HepG2 (cell line): Measurements from ENCODE around the gene KDM6B. TPM values are rescaled to one million over a fixed set of nuclear protein-coding genes. Genes with fewer than 3 reads are reported as not detected.
A peak's percentile ranks its signal among the peaks of the same experiment; 100 is the strongest.

Experiments
- GPBP1L1 ChIP-seq: sonication (generic); formaldehyde crosslinking; IDR thresholded peaks from 2 replicates; pipeline ENCODE4 v1.5.0; 2020; ENCODE audit warnings: mild to moderate bottlenecking, missing genetic modification reagents
- KAT8 ChIP-seq: IDR thresholded peaks from 2 replicates; pipeline ENCODE4 v1.6.1; 2016; ENCODE audit warnings: missing genetic modification reagents, missing compliant biosample characterization
- MBNL3 ChIP-seq: fragments of 250-450 bp; sonication (Bioruptor Pico); conservative IDR thresholded peaks from 2 replicates; pipeline ENCODE4 v1.8.0; 2022; ENCODE audit warnings: mild to moderate bottlenecking, inconsistent platforms
- MIER2 ChIP-seq: IDR thresholded peaks from 2 replicates; pipeline ENCODE4 v1.6.1; 2016; ENCODE audit warnings: missing biosample characterization, missing genetic modification reagents
- RFXANK ChIP-seq: IDR thresholded peaks from 2 replicates; pipeline ENCODE4 v1.6.1; 2016
- TBP ChIP-seq: sonication (generic); formaldehyde crosslinking; IDR thresholded peaks from 2 replicates; pipeline ENCODE4 v1.5.0; 2020; ENCODE audit warnings: missing genetic modification reagents
- TCF12 ChIP-seq, 2 experiments: fragments of 450-650 bp in 1 of 2; sonication (generic) in 1 of 2; formaldehyde crosslinking in 1 of 2; IDR thresholded peaks; 2 replicates each; pipeline versions ENCODE4 v1.6.1 to v1.8.0; 2017 to 2022; ENCODE audit warnings: antibody characterized with exemption in 1 of 2, mild to moderate bottlenecking in 1 of 2, missing genetic modification reagents in 1 of 2, moderate library complexity in 1 of 2
- TMF1 ChIP-seq: sonication (generic); formaldehyde crosslinking; IDR thresholded peaks from 2 replicates; pipeline ENCODE4 v1.8.1; 2022; ENCODE audit warnings: low read depth, missing genetic modification reagents
- ZNF329 ChIP-seq: sonication (generic); formaldehyde crosslinking; IDR thresholded peaks from 2 replicates; pipeline ENCODE4 v1.9.0; 2021; ENCODE audit warnings: low read depth, mild to moderate bottlenecking, missing genetic modification reagents
- ZNF562 ChIP-seq: sonication (generic); formaldehyde crosslinking; IDR thresholded peaks from 2 replicates; pipeline ENCODE4 v1.8.0; 2022; ENCODE audit warnings: missing genetic modification reagents, borderline replicate concordance
- ZNF646 ChIP-seq: sonication (generic); formaldehyde crosslinking; IDR thresholded peaks from 2 replicates; pipeline ENCODE4 v1.9.0; 2021; ENCODE audit warnings: mild to moderate bottlenecking, missing genetic modification reagents
- ZNF83 ChIP-seq: sonication (generic); formaldehyde crosslinking; IDR thresholded peaks from 2 replicates; pipeline ENCODE4 v1.4.0; 2020; ENCODE audit warnings: missing genetic modification reagents, mild to moderate bottlenecking, borderline replicate concordance
- ZSCAN30 ChIP-seq: sonication (generic); formaldehyde crosslinking; IDR thresholded peaks from 2 replicates; pipeline ENCODE4 v1.5.0; 2020; ENCODE audit warnings: mild to moderate bottlenecking, missing genetic modification reagents
- polyA plus RNA-seq, 8 experiments: library from polyadenylated mRNA; depleted of rRNA in 3 of 8; stranded (reverse) in 7 of 8; unstranded in 1 of 8; fragments of >200 nt; fragmentation: Illumina TruSeq in 4 of 8; extraction: Trizol in 4 of 8; gene quantifications; 2 replicates each; pipeline versions ENCODE4 v1.2.1 to v1.2.3, GENCODE V29; 2011 to 2016; ENCODE audit warnings: low read depth in 4 of 8, missing spikeins in 1 of 8, mixed read lengths in 1 of 8; ENCODE audit not compliant: insufficient read depth in 1 of 8
- total RNA-seq, 5 experiments: library from RNA; depleted of rRNA; stranded (reverse); fragments of >200 nt; fragmentation: Illumina TruSeq; extraction: Trizol; gene quantifications; 2 replicates each; pipeline ENCODE4 v1.2.3, GENCODE V29; 2016; ENCODE audit warnings: low read depth in 1 of 5
- TF ChIP-seq, protein P1 (sequence below): sonication (generic); formaldehyde crosslinking; IDR thresholded peaks from 2 replicates; pipeline ENCODE4 v1.5.0; 2020; ENCODE audit warnings: mild to moderate bottlenecking, missing genetic modification reagents, borderline replicate concordance
- TF ChIP-seq, protein P2 (sequence below): sonication (generic); formaldehyde crosslinking; IDR thresholded peaks from 2 replicates; pipeline ENCODE4 v1.8.0; 2022; ENCODE audit warnings: mild to moderate bottlenecking, missing genetic modification reagents, borderline replicate concordance

The KDM6B gene
- total and polyA plus RNA-seq, 2 of the 13 experiments (the other 11 are each of a cell fraction or from before 2014, with no cell fraction given): 1.3 to 2.1 TPM

- TF ChIP-seq ZNF646 (CRISPR knock-in tag) (0 out of 2 replicates have a peak, but pooled peaks have one; percentile 26), TMF1 (CRISPR knock-in tag) (no peak), ZNF83 (CRISPR knock-in tag) (no peak), ZNF562 (CRISPR knock-in tag) (no peak), MIER2 (CRISPR knock-in tag) (no peak), GPBP1L1 (CRISPR knock-in tag) (no peak), TBP (CRISPR knock-in tag) (no peak), ZNF329 (CRISPR knock-in tag) (no peak), TCF12 (IDR thresholded peaks at IDR 0.05) (no peak), TCF12 (CRISPR knock-in tag; IDR thresholded peaks at IDR 0.05) (no peak), KAT8 (CRISPR knock-in tag) (no peak), ZSCAN30 (no peak), MBNL3 (no peak), RFXANK (peak; percentile 83)
- TF ChIP-seq, protein P1, sequence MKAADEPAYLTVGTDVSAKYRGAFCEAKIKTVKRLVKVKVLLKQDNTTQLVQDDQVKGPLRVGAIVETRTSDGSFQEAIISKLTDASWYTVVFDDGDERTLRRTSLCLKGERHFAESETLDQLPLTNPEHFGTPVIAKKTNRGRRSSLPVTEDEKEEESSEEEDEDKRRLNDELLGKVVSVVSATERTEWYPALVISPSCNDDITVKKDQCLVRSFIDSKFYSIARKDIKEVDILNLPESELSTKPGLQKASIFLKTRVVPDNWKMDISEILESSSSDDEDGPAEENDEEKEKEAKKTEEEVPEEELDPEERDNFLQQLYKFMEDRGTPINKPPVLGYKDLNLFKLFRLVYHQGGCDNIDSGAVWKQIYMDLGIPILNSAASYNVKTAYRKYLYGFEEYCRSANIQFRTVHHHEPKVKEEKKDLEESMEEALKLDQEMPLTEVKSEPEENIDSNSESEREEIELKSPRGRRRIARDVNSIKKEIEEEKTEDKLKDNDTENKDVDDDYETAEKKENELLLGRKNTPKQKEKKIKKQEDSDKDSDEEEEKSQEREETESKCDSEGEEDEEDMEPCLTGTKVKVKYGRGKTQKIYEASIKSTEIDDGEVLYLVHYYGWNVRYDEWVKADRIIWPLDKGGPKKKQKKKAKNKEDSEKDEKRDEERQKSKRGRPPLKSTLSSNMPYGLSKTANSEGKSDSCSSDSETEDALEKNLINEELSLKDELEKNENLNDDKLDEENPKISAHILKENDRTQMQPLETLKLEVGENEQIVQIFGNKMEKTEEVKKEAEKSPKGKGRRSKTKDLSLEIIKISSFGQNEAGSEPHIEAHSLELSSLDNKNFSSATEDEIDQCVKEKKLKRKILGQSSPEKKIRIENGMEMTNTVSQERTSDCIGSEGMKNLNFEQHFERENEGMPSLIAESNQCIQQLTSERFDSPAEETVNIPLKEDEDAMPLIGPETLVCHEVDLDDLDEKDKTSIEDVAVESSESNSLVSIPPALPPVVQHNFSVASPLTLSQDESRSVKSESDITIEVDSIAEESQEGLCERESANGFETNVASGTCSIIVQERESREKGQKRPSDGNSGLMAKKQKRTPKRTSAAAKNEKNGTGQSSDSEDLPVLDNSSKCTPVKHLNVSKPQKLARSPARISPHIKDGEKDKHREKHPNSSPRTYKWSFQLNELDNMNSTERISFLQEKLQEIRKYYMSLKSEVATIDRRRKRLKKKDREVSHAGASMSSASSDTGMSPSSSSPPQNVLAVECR (CRISPR knock-in tag): peak; percentile 70
- TF ChIP-seq, protein P2, sequence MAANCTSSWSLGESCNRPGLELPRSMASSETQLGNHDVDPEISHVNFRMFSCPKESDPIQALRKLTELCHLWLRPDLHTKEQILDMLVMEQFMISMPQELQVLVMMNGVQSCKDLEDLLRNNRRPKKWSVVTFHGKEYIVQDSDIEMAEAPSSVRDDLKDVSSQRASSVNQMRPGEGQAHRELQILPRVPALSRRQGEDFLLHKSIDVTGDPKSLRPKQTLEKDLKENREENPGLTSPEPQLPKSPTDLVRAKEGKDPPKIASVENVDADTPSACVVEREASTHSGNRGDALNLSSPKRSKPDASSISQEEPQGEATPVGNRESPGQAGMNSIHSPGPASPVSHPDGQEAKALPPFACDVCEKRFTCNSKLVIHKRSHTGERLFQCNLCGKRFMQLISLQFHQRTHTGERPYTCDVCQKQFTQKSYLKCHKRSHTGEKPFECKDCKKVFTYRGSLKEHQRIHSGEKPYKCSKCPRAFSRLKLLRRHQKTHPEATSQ: no peak
Measured at GRCh38 chr17:7844292-7845154, 10.5 kb downstream of the KDM6B start (continued).
